Occipital lobe (tissue), 2 donors: ENCODE data around the gene ATXN1. TPM values are rescaled to one million over a fixed set of nuclear protein-coding genes. Genes with fewer than 3 reads are reported as not detected.
"Not testable (repeated sequence)": the region's sequence is repeated elsewhere in the genome, so short reads cannot be mapped to it uniquely, and the experiment has no call there.

Experiments
- DNase-seq: peaks from one replicate; lab custom pipeline; 2025; lab: John Stamatoyannopoulos, UW
- total RNA-seq: library from RNA; depleted of rRNA; stranded (reverse); fragments of >200 nt; gene quantifications from one replicate; pipeline ENCODE4 v1.2.3, GENCODE V29; 2014

Gene ATXN1
- total RNA-seq, 1 donor from 2014 or later = 102 TPM

DNA sequence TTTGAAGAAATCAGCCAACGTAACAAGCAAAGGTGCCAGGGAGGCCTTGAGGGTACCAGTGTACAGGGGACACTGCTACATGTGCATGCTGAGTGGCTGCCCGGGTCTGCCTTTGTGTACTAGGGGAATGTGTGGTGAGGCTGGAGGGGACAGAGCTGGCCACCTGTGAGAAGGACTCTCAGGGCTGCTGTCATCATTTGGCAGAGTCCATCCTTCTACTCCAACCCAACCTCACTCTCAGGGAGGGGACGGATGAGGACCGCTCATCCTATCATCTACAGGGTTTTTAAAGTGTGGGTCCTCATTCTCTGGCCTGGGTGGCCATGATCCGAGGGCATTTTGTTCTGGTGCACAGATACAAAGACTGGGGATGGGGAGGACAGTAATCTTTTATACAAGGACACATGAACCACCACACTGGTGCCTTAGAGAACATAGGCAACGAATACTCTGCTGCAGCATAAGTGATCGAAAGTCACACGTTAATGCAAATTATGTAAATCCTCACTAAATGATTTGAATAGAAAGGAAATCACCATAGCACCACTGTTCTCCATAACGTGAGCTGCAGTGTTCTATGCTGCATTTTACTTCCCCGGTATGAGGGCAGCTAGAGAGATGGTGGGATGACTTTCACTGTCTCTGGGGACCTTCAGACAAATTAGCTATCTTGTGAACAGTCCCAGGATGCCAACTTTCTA is 341.5 kb downstream of the ATXN1 start:
- no peak for DNase-seq

DNA sequence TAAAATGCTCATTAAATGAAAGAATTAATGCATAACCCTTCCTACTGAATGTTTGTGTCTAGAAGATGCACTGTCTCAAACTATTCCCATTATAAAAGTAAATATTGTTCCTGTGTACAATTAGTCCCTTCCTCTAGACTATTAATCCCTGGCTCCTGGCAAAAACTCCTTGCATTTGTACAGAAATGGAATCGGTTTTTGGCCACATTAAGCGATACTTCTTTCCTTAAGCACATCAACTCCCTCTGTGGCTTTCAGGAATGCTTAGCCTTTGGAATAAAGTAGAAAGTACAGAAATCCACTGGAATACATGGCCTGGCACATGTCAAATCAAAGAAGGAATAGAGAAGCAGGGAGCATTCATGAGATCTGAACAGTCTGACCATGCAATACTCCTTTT is 343.1 kb downstream of the ATXN1 start:
- no peak for DNase-seq

DNA sequence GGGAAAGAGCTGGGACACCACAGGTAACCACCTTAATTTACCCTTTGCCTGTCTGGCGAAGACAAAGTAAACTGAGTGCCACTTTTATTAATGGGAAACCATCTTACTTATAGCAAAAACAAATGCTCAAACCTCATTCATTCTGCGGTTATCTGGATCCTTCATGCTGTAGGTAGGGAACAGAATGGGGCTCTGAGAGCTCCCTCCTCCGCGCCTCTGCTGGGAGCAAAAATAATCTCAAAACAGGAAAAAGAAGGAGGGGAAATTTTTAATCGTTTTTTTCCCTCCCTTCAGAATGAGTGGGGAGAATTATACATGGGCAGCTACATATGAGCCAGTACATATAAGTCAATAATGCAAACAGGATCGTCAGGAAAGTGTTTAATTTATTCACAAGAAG is 345.6 kb downstream of the ATXN1 start:
- DNase-seq = no peak

DNA sequence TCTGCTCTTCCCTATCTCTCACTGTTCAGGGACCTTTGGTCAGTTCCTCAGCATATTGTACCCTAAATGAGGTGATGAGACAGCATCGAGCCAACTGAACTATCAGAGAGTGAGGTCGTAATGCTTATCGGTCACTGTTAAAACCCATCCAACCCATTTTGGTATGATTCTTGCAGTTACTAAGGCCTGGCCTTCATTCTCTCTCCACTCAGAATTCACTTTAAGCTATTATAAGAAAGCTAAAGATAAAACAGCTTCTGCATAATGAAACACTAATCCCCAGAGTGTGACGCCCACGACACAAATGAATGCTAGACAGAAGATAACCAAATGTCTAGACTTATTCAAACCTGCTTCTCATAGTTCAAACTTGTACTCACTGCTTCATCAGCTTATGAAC is 347.1 kb downstream of the ATXN1 start:
- no peak for DNase-seq

- no peak for DNase-seq
Observed at GRCh38 chr6:16413399-16413798, 347.9 kb downstream of the ATXN1 start.

GRCh38 chr6:16412982-16413381 is 348.3 kb downstream of the ATXN1 start:
- DNase-seq = no peak

- DNase-seq = no peak
Observed at GRCh38 chr6:16412171-16412570, 349.1 kb downstream of the ATXN1 start.

DNA sequence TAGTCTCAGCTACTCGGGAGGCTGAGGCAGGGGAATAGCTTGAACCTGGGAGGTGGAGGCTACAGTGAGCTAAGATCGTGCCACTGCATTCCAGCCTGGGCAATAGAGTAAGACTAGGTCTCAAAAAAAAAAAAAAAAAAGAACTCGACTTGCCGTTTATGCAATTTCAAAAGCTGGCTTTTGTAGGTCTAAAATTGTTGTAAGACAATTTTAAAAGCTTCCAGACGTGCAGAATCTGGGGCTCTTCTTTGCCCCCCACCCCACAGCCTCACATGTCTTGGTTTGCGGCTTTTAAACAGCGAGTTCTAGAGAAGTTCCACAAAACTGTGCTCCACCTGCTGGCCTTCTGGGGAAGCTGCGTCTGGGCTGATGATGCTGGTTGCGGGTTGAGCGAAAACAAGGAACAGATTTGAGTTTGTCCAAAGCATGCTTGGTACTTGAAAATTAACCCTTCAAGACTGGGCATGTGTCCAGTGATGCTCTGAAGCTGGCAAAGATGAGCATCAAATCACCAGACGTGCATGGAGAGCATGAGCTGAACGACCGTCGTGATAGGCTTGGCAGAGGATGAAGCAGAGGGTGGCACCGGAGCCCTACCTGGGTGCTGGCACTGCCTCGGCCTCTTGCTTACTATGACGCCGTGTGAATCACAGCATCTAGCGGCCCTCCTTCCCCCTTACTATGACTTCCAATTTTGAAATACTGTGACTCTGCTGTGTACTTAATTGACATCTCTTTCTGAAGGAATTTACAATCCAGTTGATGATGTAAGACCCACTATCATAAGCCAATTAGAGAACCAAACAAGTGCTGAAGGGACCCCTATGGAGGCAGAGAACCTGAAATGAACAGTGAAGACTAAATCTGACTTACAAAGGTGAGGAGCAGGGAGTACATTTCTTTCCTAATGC is 351.5 kb downstream of the ATXN1 start:
- peak; percentile 38 for DNase-seq

DNA sequence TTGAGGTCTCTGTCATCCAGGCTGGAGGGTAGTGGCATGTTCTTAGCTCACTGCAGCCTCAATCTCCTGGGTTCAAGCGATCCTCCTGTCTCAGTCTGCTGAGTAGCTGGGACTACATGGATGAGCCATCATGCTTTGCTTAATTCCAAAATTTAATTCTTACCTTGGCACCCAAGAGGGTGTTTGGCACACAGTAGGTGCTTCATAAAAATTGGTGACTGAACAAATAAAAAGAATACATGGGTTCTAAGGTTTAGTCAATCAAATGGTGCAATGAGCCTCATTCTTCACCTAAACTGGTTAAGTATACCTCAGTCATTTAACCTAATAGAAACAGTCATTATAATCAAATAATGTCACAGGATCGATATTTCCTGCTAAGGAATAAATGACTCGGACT is 352.5 kb downstream of the ATXN1 start:
- DNase-seq = no peak

DNA sequence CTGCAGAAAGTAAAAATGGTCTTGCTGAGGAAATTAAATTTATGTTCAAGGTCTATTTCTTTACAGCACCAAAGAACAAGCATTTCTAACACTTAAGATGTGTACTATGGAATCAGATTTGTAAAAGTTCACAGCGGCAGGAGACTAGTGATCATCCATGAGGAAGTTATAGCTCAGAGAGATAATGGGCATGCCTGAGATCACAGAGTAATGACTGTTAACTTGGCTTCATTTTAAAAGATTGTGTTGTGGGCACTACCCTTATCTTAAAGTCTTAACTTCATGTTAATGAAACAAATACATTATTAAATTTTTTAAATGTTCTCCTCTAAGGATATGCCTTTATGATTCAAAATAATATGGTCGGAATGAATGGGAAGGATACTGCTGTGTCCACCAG is 354.3 kb downstream of the ATXN1 start:
- DNase-seq = no peak

DNA sequence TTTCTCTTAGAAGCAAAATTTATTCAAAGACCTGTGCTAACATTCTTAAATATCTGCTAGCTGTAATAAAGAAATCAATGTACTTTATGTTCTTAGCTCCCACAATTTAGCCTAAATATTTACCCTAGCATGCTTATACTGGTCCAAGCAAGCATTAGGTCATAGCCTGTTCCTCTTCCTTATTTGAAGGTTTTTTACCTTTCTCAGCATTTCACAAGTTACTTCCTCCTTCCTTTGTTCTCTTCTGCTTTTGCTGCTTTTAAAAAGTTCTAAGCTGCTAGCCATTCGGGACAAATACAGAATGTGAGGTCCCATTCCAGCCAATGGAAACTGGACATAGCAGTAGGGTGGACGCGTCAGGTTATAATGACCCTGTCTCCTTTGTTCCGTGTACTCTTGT is 354.7 kb downstream of the ATXN1 start:
- not testable (repeated sequence) for DNase-seq

DNA sequence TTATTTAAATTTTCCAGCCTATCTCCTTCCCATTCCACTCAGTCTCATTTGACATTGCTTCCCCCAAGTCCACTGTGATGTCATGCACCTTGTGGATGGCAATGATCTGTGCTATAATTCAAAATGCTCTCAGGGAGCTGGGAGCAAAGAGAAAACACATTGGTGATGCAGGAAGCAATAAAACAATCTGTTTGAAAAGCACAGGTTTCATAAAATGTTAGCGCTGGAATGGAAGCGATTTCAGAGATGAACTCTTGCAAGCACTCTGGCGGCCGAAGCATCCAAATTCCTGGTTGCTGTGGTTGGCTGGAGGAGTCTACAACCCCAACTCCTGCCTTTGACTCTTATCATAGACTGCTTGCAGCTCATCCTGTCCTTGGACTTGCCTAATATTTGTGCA is 355.9 kb downstream of the ATXN1 start:
- DNase-seq = no peak

GRCh38 chr6:16404456-16404855 is 356.8 kb downstream of the ATXN1 start:
- no peak for DNase-seq

DNA sequence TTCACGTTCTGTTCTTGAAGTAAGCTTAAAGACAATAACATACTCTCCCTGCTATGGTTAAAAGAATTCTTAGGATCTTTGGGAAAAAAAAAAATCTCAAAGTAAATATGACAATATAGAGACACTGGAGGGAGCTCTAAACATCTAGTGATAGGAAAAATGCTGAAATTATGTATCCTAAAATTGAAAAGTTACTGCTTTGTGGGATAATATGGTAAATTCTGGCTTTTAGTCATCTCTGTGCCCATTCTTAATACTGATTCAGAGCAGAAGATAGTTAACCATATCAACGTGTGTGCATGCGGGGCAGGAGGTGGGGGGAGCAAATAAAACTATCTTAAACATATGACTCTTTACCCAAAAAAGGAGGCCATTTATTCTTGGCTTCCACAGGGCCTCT is 357.4 kb downstream of the ATXN1 start:
- no peak for DNase-seq

GRCh38 chr6:16402581-16402900 is 358.7 kb downstream of the ATXN1 start:
- no peak for DNase-seq

DNA sequence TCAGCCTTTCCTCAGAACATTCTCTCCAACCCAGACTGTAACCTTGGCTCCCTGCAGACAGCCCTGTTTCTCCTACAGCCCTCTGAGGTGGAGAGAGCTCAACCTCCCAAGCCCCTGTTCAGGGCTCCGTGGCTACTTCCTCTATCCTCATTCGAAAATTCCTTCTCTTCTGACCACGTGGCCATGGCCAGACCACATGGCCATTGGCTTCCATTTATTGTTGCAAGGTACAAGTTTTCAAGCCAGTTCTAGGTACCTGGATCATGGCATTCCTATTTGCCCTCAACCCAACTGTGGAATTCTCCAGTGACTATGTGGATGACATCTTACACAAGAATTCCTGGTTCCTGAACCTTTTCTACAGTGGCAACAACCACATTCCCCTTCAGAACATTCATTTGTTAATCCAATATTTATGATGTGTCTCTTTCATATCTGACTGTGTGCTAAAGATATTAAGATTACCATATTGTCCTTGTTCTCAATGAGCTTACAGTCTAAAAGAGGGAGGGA is 361.0 kb downstream of the ATXN1 start:
- no peak for DNase-seq

DNA sequence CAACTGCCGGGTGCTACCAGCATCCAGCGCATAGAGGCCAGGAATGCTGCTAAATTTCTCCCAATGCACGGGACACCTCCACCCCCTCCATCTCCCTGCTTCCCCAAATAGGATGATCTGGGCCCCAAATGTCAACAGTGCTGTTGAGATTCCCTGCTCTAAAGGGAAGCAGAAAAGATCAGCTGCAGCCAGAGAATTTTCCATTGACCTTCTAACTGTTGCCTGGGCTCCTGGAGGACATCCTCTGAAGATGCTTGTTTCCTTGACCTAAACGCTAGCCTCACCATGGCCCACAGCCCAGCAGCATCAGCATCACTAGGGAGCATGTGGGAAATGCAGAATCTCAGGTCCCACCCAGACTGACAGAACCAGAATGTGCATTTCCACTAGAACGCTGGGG is 361.6 kb downstream of the ATXN1 start:
- no peak for DNase-seq

DNA sequence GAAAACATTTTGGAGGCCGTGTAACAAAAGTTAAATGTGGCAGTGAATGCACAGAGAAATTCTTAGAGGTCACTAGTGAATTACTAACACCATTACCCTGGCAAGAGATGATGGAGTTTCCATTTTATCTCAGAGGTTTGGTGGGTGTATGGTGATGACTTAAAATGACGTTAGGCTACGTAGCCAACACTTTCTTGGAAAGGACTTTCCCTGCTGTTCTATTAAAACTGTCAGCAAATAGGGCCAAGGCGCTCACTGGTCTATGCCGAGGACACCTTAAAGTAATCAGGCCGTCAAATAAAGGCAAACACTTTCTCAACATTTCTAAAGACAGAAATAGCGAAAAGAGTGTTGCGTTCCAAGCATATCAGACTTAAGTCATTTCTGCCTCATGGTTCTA is 362.1 kb downstream of the ATXN1 start:
- DNase-seq = no peak

- no peak for DNase-seq
Observed at GRCh38 chr6:16398587-16398986, 362.7 kb downstream of the ATXN1 start.

- no peak for DNase-seq
Observed at GRCh38 chr6:16397623-16398022, 363.6 kb downstream of the ATXN1 start.

DNA sequence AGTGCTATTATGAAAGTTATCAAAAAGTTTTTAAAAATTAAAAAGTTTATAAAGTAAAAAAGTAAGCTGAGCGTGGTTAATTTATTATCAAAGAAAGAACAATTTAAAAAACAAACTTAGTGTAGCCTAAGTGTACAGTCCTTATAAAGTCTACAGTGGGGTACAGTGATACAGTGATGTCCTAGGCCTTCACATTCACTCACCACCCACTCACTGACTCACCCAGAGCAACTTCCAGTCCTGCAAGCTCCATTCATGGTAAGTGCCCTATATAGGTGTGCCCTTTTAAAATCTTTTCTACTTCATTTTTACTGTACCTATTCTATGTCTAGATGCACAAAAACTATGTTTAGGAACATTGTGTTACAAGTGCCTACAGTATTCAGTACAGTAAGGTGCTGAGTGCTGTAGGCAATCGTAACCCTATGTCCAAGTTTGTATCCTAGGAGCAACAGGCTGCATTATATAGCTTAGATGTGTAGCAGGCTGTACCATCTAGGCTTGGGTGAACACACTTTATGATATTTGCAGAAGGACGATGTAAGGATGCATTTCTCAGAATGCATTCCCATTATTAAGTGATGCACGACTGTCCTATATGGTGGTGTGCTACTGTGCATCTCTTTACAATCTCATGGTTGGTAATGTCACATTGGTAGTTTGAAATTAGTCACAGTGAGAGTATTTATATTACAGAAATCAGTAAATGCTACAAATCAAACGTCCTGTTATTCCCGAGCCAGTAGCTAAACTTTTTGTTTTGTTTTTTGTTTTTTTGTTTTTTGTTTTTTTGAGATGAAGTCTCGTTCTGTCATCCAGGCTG is 364.6 kb downstream of the ATXN1 start:
- DNase-seq = no peak

DNA sequence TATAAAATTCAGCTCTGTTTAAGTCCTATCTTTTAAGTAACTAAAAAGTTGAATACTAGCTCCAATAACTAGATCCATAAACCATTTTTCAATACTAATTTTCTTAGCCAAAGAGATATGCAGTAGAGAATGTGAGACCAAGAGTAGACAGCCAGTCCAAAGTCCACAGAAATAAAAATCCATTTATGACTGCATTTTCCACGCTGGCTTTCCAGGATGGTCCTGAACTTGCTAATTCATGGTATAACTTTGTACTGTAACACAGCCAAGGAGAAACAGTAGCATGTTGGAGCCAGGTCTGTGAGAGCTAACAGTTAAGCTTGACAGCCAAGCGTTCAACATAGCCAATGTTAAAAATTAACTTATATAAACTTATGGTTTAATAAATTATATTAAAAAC is 366.6 kb downstream of the ATXN1 start:
- no peak for DNase-seq
